NT2/D1 (cell line): ENCODE results near the gene ETNK1.

ENCODE experiments used
- DNase-seq: peaks from one replicate; pipeline ENCODE4 v3.0.0-alpha.2; 2011; ENCODE audit warnings: low read depth, low spot score
- H3K27me3 ChIP-seq: 2 replicates; pipeline ENCODE4 v1.6.0; 2011; ENCODE audit warnings: mild to moderate bottlenecking; ENCODE audit not compliant: insufficient read length, insufficient read depth
- H3K36me3 ChIP-seq: 2 replicates; pipeline ENCODE4 v1.6.1; 2011; ENCODE audit warnings: mild to moderate bottlenecking, low read length, mixed read lengths; ENCODE audit not compliant: insufficient read depth, insufficient read length
- H3K4me1 ChIP-seq: 2 replicates; pipeline ENCODE4 v1.5.1; 2011; ENCODE audit not compliant: insufficient read depth, insufficient read length
- H3K4me3 ChIP-seq: 2 replicates; pipeline ENCODE4 v1.5.1; 2011; ENCODE audit warnings: low read depth; ENCODE audit not compliant: insufficient read length
- H3K9ac ChIP-seq: 2 replicates; pipeline ENCODE4 v1.6.0; 2011; ENCODE audit warnings: low read depth; ENCODE audit not compliant: insufficient read length
- H3K9me3 ChIP-seq: 2 replicates; pipeline ENCODE4 v1.5.1; 2011; ENCODE audit warnings: mild to moderate bottlenecking, low read length; ENCODE audit not compliant: insufficient read depth
- SUZ12 ChIP-seq: IDR thresholded peaks from 2 replicates; pipeline ENCODE4 v1.6.1; 2011; ENCODE audit not compliant: insufficient read length, insufficient read depth; ENCODE audit errors: extremely low read depth
- YY1 ChIP-seq: IDR thresholded peaks from 2 replicates; pipeline ENCODE4 v1.6.1; 2011; ENCODE audit not compliant: insufficient read length, insufficient read depth
- ZNF274 ChIP-seq: IDR thresholded peaks from 2 replicates; pipeline ENCODE4 v1.6.1; 2011; ENCODE audit warnings: mild to moderate bottlenecking, low read depth, low read length

The ETNK1 gene

GRCh38 chr12:22657538-22657937 lies 32.6 kb downstream of the ETNK1 start:
- H3K4me3 ChIP-seq, result no peak overlapping the region
- DNase-seq, result no peak
- H3K36me3 ChIP-seq, result peaks cover 44% of the 10 kb centered on the region
- no peak for TF ChIP-seq SUZ12
- no peak for TF ChIP-seq ZNF274
- TF ChIP-seq YY1, result no peak
- no peak overlapping the region for H3K9ac ChIP-seq
- no peaks in the 10 kb centered on the region for H3K9me3 ChIP-seq
- no peaks in the 10 kb centered on the region for H3K4me1 ChIP-seq
- no peaks in the 10 kb centered on the region for H3K27me3 ChIP-seq

GRCh38 chr12:22658214-22658613 lies 33.2 kb downstream of the ETNK1 start:
- Histone ChIP-seq H3K36me3 (peaks cover 50% of the 10 kb centered on the region), H3K4me1 (no peaks in the 10 kb centered on the region), H3K27me3 (no peaks in the 10 kb centered on the region), H3K4me3 (no peak overlapping the region), H3K9ac (no peak overlapping the region), H3K9me3 (no peaks in the 10 kb centered on the region)
- no peak for TF ChIP-seq ZNF274
- no peak for DNase-seq

- peaks cover 73% of the 10 kb centered on the region for H3K36me3 ChIP-seq
- no peaks in the 10 kb centered on the region for H3K27me3 ChIP-seq
- DNase-seq, result no peak
- no peak overlapping the region for H3K9ac ChIP-seq
- no peak for TF ChIP-seq ZNF274
- no peak for TF ChIP-seq YY1
- TF ChIP-seq SUZ12, result no peak
- H3K9me3 ChIP-seq, result no peaks in the 10 kb centered on the region
- H3K4me1 ChIP-seq, result no peaks in the 10 kb centered on the region
- H3K4me3 ChIP-seq, result no peak overlapping the region
Observed at GRCh38 chr12:22662356-22662755, 37.4 kb downstream of the ETNK1 start.

- DNase-seq, result no peak
- H3K4me3 ChIP-seq, result no peak overlapping the region
- no peaks in the 10 kb centered on the region for H3K9me3 ChIP-seq
- peaks cover 68% of the 10 kb centered on the region for H3K36me3 ChIP-seq
- no peaks in the 10 kb centered on the region for H3K4me1 ChIP-seq
- no peak overlapping the region for H3K9ac ChIP-seq
- H3K27me3 ChIP-seq, result no peaks in the 10 kb centered on the region
- TF ChIP-seq SUZ12, result no peak
Observed at GRCh38 chr12:22665476-22665875, 40.5 kb downstream of the ETNK1 start.

GRCh38 chr12:22667122-22667521 lies 42.2 kb downstream of the ETNK1 start:
- Histone ChIP-seq H3K9me3 (no peaks in the 10 kb centered on the region), H3K9ac (no peak overlapping the region), H3K4me3 (no peak overlapping the region), H3K27me3 (no peaks in the 10 kb centered on the region), H3K36me3 (peaks cover 63% of the 10 kb centered on the region), H3K4me1 (no peaks in the 10 kb centered on the region)
- TF ChIP-seq YY1, result no peak
- no peak for TF ChIP-seq SUZ12
- TF ChIP-seq ZNF274, result no peak
- DNase-seq, result no peak

- TF ChIP-seq YY1 (no peak), SUZ12 (no peak), ZNF274 (no peak)
- Histone ChIP-seq H3K9me3 (no peaks in the 10 kb centered on the region), H3K27me3 (no peaks in the 10 kb centered on the region), H3K36me3 (peaks cover 63% of the 10 kb centered on the region), H3K4me1 (no peaks in the 10 kb centered on the region), H3K9ac (no peak overlapping the region), H3K4me3 (no peak overlapping the region)
- DNase-seq, result no peak
Observed at GRCh38 chr12:22668441-22668840, 43.5 kb downstream of the ETNK1 start.

GRCh38 chr12:22670762-22671161 lies 45.8 kb downstream of the ETNK1 start:
- Histone ChIP-seq H3K9ac (no peak overlapping the region), H3K4me1 (no peaks in the 10 kb centered on the region), H3K36me3 (peaks cover 72% of the 10 kb centered on the region), H3K9me3 (no peaks in the 10 kb centered on the region), H3K27me3 (no peaks in the 10 kb centered on the region), H3K4me3 (no peak overlapping the region)
- DNase-seq, result no peak
- TF ChIP-seq YY1 (no peak), SUZ12 (no peak)

GRCh38 chr12:22672951-22673350 lies 48.0 kb downstream of the ETNK1 start:
- no peaks in the 10 kb centered on the region for H3K27me3 ChIP-seq
- peaks cover 63% of the 10 kb centered on the region for H3K36me3 ChIP-seq
- TF ChIP-seq YY1, result no peak
- no peak for TF ChIP-seq ZNF274
- TF ChIP-seq SUZ12, result no peak
- H3K4me1 ChIP-seq, result no peaks in the 10 kb centered on the region
- H3K9me3 ChIP-seq, result no peaks in the 10 kb centered on the region
- no peak overlapping the region for H3K9ac ChIP-seq
- H3K4me3 ChIP-seq, result no peak overlapping the region
- no peak for DNase-seq
